ENCODE data around the gene KCNIP3.

KCNIP3 gene

GRCh38 chr2:95271381-95271971 lies 25.7 kb upstream of the KCNIP3 start:
- H3K4me3 ChIP-seq (ENCODE audit: low read length), result no peak overlapping the region
- no peak for TF ChIP-seq CTCF (conservative IDR thresholded peaks at IDR 0.05; ENCODE audit: low read depth, low read length)
- no peak for DNase-seq (ENCODE audit: low read depth)

GRCh38 chr2:95272299-95272751 lies 24.8 kb upstream of the KCNIP3 start:
- no peak for TF ChIP-seq CTCF (conservative IDR thresholded peaks at IDR 0.05; ENCODE audit: low read depth, low read length)

DNA sequence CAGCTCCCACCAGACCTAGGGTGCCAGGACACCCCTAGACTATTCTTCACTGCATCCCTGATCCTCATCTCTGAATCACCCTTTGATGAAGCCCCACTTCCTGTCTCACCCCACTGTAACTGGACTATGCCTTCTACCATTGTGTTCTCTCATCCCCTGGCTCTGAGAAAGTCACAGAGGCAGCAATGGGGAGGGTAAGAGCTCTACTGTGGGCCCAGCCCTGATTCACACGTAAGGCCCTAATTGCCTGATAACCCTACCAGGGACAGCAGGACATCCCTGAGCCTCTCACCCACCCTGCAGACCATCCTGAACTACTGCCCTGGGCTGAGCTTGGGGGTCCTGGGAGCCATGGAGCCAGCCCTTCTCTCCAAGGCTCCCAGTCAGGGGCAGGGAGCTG lies 24.4 kb upstream of the KCNIP3 start:
- no peak for TF ChIP-seq CTCF (conservative IDR thresholded peaks at IDR 0.05; ENCODE audit: low read depth, low read length)
- DNase-seq (ENCODE audit: low read depth), result no peak
- H3K4me3 ChIP-seq (ENCODE audit: low read length), result no peak overlapping the region

More at GRCh38 chr2:95272299-95272751, 24.8 kb upstream of the KCNIP3 start:
- H3K4me3 ChIP-seq (ENCODE audit: low read length), result no peak overlapping the region
- no peak for DNase-seq (ENCODE audit: low read depth)

DNA sequence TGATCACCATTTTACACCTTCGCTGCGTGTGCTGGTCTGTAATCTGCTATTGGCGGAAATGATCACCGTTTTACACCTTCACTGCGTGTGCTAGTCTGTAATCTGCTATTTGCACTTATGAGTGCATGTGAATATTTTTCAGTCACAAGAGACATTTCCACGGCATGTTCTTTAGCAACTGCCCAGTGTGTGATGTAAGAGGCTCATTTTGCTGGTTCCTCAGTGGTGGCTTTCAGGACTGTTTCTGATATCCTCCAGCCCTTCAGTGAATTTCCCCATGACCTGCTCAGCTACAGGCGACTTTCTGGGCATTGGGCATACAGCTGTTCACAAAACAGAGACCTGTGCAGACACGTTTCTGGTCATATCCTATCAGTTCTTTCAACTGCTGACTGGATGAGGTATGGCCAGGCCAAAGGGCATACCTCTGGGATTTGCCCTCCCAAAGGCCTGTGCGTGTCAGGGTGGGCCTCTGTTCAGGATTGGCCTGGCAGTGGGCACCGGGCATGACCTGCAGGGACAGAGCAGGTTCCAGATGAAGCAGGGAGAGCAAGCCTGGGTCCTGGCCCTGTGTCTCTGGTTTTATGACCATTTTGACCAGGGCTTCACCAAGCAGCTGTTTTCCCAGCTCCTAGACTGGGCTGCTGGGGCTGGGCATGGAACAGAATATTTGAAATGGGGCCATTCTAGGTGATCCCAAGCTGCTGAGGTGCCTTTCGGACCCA lies 23.4 kb upstream of the KCNIP3 start:
- no peak for DNase-seq (ENCODE audit: low read depth)
- no peak for TF ChIP-seq CTCF (conservative IDR thresholded peaks at IDR 0.05; ENCODE audit: low read depth, low read length)
- no peak overlapping the region for H3K4me3 ChIP-seq (ENCODE audit: low read length)

- no peak for DNase-seq (ENCODE audit: low read depth)
- no peak for TF ChIP-seq CTCF (conservative IDR thresholded peaks at IDR 0.05; ENCODE audit: low read depth, low read length)
- H3K4me3 ChIP-seq (ENCODE audit: low read length), result no peak within 1 kb of the TSS
Observed at GRCh38 chr2:95274291-95275150, 22.6 kb upstream of the KCNIP3 start, which contains the start of gene PROM2. PROM2 (plus strand) TSS chr2:95274449; CDS start chr2:95274586, 137 bp downstream.

DNA sequence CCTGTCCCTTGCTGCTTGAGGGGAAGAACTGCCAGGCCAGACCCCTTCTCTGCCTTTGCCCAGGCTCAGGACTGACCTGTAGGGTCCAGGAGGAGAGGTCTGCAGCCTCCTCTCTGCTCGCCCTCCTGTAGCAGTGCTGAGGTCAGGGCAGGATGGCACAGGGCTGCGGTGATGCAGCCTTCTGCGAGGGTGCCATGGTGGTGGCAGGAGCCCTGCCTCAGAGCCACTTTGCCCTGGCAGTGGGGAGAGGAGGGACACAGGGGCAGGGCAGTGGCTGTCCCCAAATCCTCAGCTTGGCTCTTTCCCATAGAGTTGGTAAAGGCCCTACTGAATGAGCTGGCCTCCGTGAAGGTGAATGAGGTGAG lies 22.0 kb upstream of the KCNIP3 start:
- DNase-seq (ENCODE audit: low read depth), result no peak
- TF ChIP-seq CTCF (conservative IDR thresholded peaks at IDR 0.05; ENCODE audit: low read depth, low read length), result no peak
- no peak overlapping the region for H3K4me3 ChIP-seq (ENCODE audit: low read length)
